GM03348 (cell line): ENCODE data around the gene SLC35E1.

Source experiments
- DNase-seq: peaks from one replicate; pipeline ENCODE4 v3.0.0; 2012; ENCODE audit warnings: low spot score

The SLC35E1 gene

GRCh38 chr19:16598848-16599247 lies 26.6 kb upstream of the SLC35E1 start:
- DNase-seq: no peak

- no peak for DNase-seq
These were observed 24.2 kb upstream of the SLC35E1 start for GRCh38 chr19:16596399-16596798.

GRCh38 chr19:16595097-16595496 lies 22.9 kb upstream of the SLC35E1 start:
- no peak for DNase-seq

- no peak for DNase-seq
These were observed 22.5 kb upstream of the SLC35E1 start for GRCh38 chr19:16594681-16595091.

GRCh38 chr19:16594131-16594586 lies 21.9 kb upstream of the SLC35E1 start:
- no peak for DNase-seq

- no peak for DNase-seq
These were observed 21.0 kb upstream of the SLC35E1 start for GRCh38 chr19:16593181-16593580.

- no peak for DNase-seq
These were observed 19.8 kb upstream of the SLC35E1 start for GRCh38 chr19:16591803-16592556.

- DNase-seq: no peak
These were observed 18.9 kb upstream of the SLC35E1 start for GRCh38 chr19:16590876-16591802.

- no peak for DNase-seq
These were observed 17.7 kb upstream of the SLC35E1 start for GRCh38 chr19:16589917-16590316.

GRCh38 chr19:16588824-16589577 lies 16.8 kb upstream of the SLC35E1 start:
- DNase-seq: no peak

- DNase-seq: no peak
These were observed 15.9 kb upstream of the SLC35E1 start for GRCh38 chr19:16587833-16588823.

GRCh38 chr19:16586991-16587832 lies 15.0 kb upstream of the SLC35E1 start:
- DNase-seq: peak; percentile 62

GRCh38 chr19:16586477-16586871 lies 14.3 kb upstream of the SLC35E1 start:
- no peak for DNase-seq

GRCh38 chr19:16585808-16586476 lies 13.7 kb upstream of the SLC35E1 start:
- DNase-seq: no peak

GRCh38 chr19:16585094-16585801 lies 13.0 kb upstream of the SLC35E1 start:
- no peak for DNase-seq

GRCh38 chr19:16584248-16585093 lies 12.3 kb upstream of the SLC35E1 start:
- peak; percentile 89 for DNase-seq

GRCh38 chr19:16582486-16583261 lies 10.5 kb upstream of the SLC35E1 start:
- no peak for DNase-seq
